Endothelial cell of umbilical vein (primary cell): Measurements from ENCODE around the gene DUOX2.

Source experiments
- EZH2 ChIP-seq: IDR thresholded peaks from 2 replicates; pipeline ENCODE4 v1.6.1; 2012; ENCODE audit warnings: borderline replicate concordance, low read depth, mild to moderate bottlenecking, moderate library complexity, low read length, inconsistent platforms; ENCODE audit not compliant: severe bottlenecking
- POLR2A ChIP-seq: IDR thresholded peaks from 2 replicates; pipeline ENCODE4 v1.6.1; 2012; ENCODE audit warnings: low read depth, mild to moderate bottlenecking, control low read depth, low read length
- POLR2AphosphoS5 ChIP-seq: IDR thresholded peaks from 2 replicates; pipeline ENCODE4 v1.6.1; 2012; ENCODE audit warnings: low read depth, mild to moderate bottlenecking, control low read depth, low read length, moderate library complexity; ENCODE audit not compliant: insufficient read depth
- TF ChIP-seq, protein P1 (sequence below), 2 donors: IDR thresholded peaks; 1 replicate in 1 of 2; 2 replicates in 1 of 2; pipeline ENCODE4 v1.5.1; 2011; ENCODE audit warnings: low read length in 2 of 2, mild to moderate bottlenecking in 2 of 2, moderate library complexity in 2 of 2, control low read depth in 1 of 2, inconsistent platforms in 1 of 2, low read depth in 1 of 2; ENCODE audit not compliant: insufficient read depth in 1 of 2; ENCODE audit errors: extremely low read depth in 1 of 2

DNA sequence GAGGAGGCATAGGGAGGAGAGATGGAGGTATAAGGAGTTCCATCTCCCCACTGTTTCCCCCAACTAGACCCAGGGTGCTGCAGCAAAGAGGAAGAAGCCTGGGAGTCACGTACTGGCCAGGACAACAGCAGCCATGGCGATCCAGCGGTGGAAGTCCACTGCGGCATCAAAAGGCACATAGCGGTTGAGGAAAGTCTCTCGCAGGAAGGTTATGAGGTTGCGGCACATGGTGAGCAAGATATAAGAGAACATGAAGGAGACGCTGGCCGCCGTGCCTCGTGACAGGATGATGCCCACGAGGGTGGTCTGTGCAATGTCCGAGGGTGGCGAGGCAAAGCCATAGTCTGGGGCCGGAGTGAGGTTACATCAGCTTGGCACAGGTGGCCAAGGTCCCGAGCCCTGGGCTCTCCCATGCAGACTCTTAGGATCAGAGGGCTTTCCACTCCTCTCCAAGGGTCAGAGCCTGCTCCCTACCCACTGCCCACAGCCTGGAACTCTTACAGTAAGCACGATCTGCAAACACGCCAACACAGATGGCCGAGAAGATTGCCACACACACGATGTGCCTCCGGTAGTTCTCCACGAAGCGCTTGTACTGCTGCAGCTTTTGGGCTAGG is 14.3 kb downstream of the DUOX2 start:
- TF ChIP-seq POLR2A, result no peak
- TF ChIP-seq, protein P1, sequence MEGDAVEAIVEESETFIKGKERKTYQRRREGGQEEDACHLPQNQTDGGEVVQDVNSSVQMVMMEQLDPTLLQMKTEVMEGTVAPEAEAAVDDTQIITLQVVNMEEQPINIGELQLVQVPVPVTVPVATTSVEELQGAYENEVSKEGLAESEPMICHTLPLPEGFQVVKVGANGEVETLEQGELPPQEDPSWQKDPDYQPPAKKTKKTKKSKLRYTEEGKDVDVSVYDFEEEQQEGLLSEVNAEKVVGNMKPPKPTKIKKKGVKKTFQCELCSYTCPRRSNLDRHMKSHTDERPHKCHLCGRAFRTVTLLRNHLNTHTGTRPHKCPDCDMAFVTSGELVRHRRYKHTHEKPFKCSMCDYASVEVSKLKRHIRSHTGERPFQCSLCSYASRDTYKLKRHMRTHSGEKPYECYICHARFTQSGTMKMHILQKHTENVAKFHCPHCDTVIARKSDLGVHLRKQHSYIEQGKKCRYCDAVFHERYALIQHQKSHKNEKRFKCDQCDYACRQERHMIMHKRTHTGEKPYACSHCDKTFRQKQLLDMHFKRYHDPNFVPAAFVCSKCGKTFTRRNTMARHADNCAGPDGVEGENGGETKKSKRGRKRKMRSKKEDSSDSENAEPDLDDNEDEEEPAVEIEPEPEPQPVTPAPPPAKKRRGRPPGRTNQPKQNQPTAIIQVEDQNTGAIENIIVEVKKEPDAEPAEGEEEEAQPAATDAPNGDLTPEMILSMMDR (IDR thresholded peaks at IDR 0.05; ENCODE audit: extremely low read depth in 1 of 2, insufficient read depth in 1 of 2, low read depth in 1 of 2, low read length in 2 of 2), result no peak
- TF ChIP-seq EZH2, result no peak
- no peak for TF ChIP-seq POLR2AphosphoS5
